ENCODE data around the gene CHCHD2.
"Not testable (repeated sequence)": the region's sequence is repeated elsewhere in the genome, so short reads cannot be mapped to it uniquely, and the experiment has no call there.

CHCHD2 gene, protein sequence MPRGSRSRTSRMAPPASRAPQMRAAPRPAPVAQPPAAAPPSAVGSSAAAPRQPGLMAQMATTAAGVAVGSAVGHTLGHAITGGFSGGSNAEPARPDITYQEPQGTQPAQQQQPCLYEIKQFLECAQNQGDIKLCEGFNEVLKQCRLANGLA

DNA sequence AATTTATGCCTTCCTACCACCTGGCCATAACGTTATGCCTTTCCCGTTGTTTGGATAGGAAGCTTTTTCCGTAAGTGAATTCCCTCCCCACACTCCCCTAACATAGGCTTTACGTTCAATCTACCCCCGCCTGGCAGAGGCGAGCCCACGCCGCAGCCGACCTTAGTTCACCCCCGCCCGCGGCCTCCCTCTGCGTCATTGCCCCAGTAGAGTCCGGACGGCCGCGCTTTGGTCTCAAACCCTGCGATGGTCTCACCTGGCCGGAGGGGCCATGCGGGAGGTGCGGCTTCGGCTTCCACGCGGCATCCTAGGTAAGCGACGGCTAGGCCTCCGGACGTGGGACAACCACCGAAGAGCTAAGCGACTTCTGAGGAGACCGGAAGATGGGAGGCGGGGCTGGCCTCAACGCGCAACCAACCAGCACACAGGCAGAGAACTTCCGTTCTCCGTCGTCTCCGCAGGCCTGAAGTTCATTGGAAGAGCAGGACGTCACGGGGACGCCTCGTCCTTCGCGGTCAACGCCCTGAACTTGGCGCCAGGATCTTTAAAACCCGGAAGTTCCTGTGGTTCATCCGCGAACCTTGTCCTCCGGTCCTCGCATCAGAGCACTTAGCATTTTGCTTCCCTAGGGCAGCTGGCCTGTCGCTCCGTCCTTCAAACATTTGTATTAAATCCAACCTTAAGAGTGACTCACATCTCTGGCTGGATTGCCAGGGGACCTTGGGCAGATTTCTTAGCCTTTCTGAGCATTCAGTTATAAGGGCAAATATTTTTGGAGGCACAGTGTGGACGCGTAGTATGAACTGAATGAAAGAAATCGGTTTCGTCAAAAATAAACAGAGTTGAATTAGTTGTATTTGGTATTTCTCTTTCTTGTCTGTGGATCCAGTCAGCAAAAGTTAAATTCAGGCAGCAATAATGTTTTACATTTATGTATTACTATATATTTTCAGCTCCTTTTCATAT lies at the start of gene CHCHD2:
CHCHD2 (minus strand) TSS at position 369 of the 966 bp plus-strand sequence; CDS start at position 306, 63 bp downstream.
- DNase-seq (ENCODE audit: low read depth in 2 of 2) = peak; percentile 95

DNA sequence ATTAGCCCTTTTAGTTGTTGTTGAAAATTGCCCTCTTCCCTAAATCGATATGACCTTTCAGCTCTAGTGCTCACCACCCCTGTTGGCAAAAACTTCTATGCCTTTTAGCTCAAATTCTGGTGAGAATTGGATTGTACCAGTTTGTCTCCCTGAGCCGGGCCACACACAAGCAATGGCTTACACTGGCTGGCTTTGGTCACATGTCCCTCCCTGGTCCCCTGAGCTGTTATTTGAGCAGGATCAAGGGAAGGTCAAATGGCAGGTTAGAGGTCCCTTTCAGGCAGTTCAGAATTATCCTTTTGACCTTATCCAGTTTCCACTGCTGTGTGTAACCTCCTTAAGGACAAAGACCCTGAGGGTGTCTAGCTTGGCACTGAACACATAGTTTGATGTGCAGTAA lies 24.8 kb upstream of the CHCHD2 start:
- DNase-seq (ENCODE audit: low read depth in 2 of 2) = not testable (repeated sequence)

DNA sequence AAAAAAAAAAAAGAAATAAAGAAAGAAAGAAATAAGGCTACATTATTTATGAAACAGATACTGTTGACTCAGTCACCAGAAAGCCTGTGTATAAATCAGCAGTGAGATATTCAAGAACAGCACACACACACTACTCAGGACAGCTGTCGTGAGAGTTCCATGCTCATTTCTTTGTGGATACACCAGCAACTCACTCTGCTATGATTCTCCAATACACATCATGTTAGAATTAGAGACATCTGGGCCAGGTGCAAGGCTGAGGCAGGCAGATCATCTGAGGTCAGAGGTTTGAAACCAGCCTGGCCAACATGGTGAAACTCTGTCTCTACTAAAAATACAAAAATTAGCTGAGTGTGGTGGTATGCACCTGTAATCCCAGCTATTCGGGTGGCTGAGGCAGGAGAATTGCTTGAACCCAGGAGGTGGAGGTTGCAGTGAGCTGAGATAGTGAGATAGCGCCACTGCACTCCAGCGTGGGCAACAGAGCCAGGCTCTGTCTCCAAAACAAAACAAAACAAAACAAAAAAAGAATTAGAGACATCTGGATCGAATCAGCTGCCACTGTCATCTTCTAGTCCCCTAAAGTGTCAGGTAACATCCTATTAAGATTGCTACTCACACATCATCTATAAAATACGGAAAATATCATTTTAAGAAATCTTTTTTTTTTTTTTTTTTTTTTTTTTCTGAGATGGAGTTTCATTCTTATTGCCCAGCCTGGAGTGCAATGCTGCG lies 21.1 kb upstream of the CHCHD2 start:
- no peak for DNase-seq (ENCODE audit: low read depth in 2 of 2)

DNA sequence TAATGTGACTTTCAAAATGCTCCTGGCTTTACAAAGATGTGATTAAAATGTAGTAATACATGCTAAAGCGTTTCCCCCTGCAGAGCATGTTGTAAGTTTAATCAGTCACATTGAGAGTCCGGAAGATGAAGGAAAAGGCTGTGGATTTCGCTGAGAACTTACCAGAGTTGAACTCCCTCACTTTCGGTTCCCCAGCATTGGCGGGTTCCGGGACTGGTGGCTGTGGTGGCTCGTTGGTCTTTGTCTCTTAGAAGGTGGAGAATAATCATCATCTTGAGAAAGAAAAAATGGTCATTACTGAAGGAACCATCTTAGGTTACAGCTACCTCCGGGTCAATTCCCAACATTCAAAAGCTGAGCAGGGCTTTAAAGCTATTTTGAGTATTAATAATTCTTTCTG lies 19.6 kb upstream of the CHCHD2 start:
- DNase-seq (ENCODE audit: low read depth in 2 of 2) = no peak

DNA sequence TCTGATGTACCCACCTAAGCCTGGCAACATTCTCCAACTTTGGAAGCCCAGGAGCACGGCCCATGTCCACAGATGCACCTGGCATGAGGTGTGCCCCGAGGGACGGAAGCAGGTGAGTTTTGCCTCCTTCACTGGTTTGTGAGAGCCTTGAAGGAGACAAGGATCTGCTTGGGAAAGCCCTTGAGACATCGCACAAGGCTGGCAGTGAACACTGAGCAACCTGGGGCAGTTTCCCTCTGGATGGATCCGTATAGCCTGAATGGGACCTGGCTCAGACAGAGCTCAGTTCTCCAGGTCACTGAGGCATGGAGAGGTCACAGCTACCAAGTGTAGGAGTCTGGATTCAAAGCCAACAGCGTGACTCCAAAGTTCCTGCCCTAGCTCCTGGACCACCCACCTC lies 18.7 kb upstream of the CHCHD2 start:
- DNase-seq (ENCODE audit: low read depth in 2 of 2) = no peak

DNA sequence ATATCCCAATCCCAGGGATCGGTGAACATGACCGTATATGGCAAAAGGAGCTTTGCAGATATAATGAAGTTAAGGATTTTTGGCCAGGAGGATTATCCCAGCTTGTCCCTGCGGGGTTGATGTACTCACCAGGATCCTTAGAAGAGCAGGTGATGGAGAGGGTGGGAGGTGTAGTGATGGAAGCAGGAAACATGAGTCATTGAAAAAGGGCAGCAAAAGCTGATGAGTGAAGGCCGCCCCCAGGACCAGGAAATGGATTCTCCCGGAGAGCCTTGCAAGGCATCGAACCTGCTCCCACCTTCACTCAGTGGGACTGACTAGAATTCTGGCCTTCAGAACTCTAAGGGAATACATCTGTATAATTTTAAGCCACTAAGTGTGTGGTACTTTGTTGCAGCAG lies 15.2 kb upstream of the CHCHD2 start:
- DNase-seq (ENCODE audit: low read depth in 2 of 2) = no peak

DNA sequence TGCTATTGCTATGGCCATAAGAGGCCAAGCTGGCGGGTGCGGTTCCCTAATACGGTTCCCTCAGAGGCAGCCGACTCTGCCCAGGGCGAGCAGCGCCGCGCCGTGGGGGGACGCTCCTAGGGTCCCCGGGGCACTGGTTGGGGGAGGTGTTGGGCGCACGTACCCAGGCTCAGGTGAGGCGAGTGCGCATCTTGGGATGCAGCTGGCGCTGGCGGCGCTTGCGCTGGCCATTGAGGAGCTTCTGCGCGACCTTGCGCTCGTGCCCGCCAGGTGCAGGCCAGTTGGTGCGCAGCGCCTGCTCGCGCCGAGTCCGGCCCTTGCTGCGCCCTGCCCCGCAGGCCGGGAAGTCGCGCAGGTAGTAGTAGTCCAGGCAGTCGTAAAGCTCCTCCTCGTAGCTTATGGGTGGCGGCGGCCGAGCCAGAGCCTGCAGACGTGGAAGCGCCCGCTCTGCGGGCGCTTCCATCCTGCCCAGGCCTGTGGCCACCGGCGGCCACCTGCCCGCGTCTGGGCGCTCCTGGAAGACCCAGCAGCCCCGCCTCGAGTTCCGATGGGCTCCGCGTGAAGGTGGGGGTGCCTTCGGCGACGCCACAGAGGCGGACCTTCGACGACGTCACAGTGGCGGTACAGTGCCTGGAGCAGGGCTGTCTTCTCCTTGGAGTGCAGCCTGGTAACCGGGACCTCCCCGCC lies 9.7 kb upstream of the CHCHD2 start, which contains the start of gene NUPR2:
NUPR2 (minus strand) TSS at position 566 of the 687 bp plus-strand sequence; CDS start at position 463, 103 bp downstream.
- DNase-seq (ENCODE audit: low read depth in 2 of 2) = no peak

DNA sequence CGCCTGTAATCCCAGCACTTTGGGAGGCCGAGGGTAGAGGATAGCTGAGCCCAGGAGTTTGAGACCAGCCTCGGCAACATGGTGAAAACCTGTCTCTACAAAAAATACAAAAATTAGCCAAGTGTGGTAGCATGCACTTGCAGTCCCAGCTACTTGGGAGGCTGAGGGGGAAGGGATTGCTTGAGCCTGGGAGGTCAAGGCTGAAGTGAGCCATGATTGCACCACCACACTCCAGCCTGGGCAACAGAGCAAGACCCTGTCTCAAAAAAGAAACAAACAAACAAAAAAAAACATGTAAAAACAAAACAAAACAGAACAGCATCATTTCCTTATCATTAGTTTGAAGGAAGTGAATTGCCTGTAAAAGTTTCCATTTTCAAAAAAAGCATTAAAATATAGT lies 6.0 kb upstream of the CHCHD2 start:
- not testable (repeated sequence) for DNase-seq (ENCODE audit: low read depth in 2 of 2)

DNA sequence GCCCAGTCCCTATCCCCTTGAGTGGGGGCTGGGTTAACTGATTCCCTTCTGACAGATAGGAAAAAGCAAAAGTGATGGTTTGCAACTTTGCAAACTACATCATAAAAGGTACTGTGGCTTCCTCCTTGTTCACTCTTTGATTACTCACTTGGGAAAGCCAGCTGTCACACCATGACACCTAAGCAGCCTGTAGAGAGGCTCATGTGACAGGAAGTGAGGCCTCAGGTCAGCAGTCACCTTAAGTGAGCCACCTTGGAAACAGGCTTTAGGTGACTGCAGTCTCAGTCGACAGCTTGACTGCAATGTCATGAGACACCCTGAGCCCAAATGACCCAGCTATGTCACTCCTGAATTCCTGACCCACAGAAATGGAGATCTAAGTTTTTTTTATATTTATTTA lies 4.3 kb upstream of the CHCHD2 start:
- no peak for DNase-seq (ENCODE audit: low read depth in 2 of 2)

DNA sequence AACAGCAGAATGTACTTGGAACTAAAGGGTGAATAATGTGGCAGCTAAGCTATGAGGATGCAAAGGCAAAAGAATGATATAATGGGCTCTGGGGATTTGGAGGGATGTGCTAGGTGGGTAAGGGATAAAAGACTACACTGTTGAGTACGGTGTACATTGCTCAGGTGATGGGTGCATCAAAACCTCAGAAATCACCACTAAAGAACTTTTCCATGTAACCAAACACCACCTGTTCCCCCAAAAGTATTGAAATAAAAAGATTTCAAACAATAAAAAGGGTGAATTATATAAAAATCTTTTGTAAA lies 1.6 kb upstream of the CHCHD2 start:
- DNase-seq (ENCODE audit: low read depth in 2 of 2) = no peak

DNA sequence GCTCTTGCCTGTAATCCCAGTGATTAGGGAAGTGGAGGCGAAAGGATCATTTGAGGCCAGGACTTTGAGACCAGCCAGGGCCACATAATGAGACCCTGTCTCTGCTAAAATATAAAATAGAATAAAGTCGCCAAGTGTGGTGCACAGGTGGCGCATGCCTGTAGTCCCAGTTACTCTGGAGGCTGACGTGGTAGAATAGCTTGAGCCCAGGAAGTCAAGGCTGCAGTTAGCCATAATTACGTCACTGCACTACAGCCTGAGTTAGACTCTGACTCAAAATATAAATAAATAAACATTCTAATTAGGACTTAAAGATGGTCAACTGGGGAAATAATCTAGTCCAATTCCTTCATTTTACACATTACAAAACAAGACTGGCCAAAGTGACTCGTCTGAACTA lies 768 bp downstream of the CHCHD2 start:
- peak in 1 of 2 experiments; percentile 5 for DNase-seq (ENCODE audit: low read depth in 2 of 2)

DNA sequence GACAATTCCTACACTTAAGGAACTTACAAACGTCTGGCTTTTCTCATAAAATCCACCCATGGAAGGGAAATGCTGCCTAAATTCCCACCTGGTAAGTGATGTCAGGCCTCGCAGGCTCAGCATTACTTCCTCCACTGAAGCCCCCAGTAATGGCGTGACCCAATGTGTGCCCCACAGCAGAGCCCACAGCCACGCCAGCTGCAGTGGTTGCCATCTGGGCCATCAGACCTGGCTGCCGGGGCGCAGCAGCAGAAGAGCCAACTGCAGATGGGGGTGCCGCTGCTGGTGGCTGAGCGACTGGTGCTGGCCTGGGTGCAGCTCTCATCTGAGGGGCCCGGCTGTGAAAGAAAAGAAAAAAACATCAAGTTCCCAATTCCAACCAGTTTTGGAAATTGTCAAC lies 2.1 kb downstream of the CHCHD2 start:
- DNase-seq (ENCODE audit: low read depth in 2 of 2) = not testable (repeated sequence)

DNA sequence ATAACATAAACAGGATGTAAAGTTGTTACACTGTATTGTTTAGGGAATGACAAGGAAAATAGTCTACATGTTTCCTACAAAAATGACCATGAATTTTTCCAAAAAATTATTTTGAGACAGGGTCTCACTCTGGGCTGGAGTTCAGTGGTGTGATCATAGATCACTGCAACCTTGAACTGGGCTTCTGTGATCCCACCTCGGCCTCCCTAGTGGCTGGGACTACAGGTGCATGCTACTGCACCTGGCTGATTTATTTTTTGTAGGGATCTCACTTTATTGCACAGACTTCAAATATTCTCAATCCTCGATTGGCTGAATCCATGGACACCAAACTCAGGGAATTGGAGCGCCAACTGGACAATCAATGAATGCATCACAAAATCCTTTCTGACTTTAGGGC lies 6.6 kb downstream of the CHCHD2 start:
- no peak for DNase-seq (ENCODE audit: low read depth in 2 of 2)

DNA sequence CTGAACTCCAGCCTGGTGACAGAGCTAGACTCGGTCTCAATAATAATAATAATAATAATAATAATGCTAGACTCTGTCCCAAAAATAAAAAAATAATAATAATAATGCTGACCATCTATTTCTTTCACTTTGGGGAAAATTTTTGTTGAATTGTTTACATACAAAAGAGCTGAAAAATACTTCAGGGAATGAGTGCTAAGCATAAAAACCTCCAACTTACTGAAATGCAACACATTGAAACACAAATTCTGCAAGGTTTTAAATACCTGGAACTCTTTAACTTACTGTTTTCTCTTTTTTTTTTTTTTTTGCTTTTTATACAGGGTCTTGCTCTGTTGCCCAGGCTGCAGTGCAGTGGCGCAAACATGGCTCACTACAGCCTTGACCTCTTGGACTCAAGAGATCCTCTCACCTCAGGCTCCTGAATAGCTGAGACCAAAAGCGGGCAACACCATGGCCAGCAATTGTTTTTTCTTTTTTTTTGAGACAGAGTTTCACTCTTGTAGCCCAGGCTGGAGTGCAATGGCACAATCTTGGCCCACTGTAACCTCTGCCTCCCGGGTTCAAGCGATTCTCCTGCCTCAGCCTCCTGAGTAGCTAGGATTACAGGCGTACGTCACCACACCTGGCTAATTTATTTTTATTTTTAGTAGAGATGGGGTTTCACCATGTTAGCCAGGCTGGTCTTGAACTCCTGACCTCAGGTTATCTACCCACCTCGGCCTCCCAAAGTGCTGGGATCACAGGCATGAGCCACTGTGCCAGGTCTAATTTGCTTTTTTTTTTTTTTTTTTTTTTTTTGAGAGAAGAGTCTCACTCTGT lies 7.9 kb downstream of the CHCHD2 start:
- DNase-seq (ENCODE audit: low read depth in 2 of 2) = not testable (repeated sequence)

DNA sequence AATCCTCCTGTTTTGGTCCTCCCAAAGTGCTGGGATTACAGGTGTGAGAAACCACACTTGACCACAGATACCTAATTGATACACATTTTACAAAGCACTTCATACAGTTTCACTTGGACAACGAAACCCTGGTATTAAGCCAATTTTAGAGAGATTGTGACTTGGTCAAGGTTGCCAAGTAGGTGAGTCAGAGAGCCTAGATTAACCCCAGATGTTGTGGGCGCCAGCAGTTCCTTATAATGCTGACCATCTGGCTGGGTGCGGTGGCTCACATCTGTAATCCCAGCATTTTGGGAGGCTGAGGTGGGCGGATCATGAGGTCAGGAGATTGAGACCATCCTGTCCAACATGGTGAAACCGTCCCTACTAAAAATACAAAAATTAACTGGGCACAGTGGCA lies 8.6 kb downstream of the CHCHD2 start:
- DNase-seq (ENCODE audit: low read depth in 2 of 2) = peak; percentile 75 to 77

DNA sequence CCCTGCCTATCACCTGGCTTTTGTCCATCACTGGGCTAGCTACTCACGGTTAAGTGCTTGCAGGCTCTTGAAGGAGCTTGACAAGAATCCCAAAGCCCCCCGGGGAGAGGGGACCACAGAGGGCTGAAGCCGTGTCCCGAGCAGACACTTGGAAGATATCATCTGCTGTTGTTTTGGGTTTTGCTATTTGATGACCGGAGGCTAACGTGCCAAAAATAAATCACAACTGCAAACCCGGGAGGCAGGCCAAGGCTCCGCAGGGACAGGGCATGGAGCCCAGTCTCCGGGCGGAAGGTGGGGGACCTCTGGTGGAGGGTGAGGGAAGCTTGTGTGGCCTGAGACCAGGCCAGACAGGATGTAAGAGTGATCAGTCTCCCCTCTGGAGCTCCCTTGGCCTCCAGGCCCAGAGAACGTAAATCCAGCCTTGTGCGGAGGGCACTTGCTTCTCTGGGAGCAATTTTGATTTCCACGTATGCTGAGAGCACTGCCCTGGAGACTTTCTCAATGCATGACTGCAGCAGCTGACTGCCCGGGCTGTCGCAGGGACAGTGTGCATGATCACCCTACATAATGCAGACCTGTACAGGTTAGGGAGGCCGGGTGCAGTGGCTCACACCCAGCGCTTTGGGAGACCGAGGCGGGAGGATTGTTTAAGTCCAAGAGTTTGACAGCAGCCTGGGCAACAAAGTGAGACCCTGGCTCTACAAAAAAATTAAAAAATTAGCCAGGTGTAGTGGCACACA lies 13.3 kb downstream of the CHCHD2 start, which contains the start of gene PHKG1:
PHKG1 (minus strand) TSS at position 164 of the 743 bp plus-strand sequence. CDS start 4,011 bp downstream, outside the sequence.
- DNase-seq (ENCODE audit: low read depth in 2 of 2) = peak in 1 of 2 experiments; percentile 34

DNA sequence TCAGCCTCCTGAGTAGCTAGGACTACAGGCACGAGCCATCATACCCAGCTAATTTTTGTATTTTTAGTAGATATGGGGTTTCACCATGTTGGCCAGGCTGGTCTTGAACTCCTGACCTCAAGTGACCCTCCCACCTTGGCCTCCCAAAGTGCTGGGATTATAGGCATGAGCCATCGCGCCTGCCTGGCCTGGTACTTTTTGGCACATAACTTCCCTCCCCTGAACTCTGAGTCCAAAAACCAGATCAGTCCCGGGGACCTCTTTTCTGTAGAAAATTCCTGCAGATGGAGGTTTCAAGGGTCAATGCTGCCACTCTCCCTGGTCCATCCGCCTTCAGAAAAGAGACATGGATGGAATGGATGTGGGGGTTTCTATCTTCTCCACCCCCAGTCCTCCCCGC lies 13.9 kb downstream of the CHCHD2 start:
- DNase-seq (ENCODE audit: low read depth in 2 of 2) = not testable (repeated sequence)

DNA sequence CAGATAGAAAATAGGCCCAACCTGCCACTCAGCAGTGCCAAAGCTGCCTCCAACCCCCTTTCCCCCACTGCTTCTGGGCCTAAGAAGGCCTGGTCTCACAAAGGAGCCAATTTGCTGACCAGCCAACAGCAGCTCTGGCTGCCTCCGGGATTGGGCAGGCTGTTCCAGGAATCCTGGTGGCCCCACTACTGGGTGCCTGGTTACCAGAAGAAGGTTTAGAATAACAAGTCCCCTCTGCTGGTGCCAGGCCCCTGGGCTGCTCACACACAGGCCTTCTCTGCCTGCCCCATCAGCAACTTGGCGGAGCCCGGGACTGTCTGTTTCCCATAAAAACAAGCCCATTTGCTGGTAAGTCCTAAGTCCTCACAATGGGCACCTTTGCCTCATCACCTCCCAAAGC lies 14.7 kb downstream of the CHCHD2 start:
- no peak for DNase-seq (ENCODE audit: low read depth in 2 of 2)

DNA sequence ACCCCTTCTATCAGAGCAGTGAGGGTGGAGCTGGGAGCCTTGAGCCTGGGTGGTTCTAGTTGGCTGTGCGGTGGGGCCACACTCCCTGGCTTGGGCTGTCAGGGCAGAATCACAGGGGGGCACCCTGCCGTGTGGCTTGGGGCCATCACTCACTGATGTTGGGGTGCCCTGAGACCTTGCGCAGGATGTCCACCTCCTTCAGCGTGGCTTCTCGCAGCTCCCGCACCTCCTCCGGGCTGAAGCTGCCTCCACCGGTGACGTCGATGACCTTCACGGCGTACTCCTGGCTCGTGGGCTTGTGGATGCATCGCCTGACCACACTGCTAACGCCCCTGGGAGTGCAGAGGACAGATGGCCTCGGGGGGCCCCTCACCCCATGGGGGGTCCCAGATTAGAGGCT lies 18.8 kb downstream of the CHCHD2 start:
- DNase-seq (ENCODE audit: low read depth in 2 of 2) = no peak

DNA sequence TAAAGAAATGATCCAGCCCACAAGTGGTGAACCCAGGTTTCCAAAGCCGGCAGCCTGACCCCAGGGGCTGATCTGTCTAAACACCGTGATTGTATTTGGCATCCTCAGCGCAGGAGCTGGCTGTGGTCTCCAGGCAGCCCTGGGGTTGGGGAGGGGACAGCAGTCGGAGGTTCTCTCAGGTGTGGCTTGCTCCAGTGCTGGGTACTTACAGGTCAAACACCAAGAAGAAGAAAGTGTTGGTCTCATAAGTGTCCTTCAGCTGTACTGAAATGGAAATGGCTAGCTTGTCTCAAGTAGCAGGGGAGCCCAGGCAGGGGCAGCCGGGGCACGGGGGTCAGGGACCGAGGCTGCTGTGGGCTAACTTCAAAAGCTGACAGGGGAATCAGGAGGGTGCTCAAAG lies 19.5 kb downstream of the CHCHD2 start:
- no peak for DNase-seq (ENCODE audit: low read depth in 2 of 2)
